Gastrocnemius medialis (tissue), 4 donors: ENCODE measurements around the gene ABR.

Experiments used
- CTCF ChIP-seq, 5 experiments: fragments of 450-650 bp in 3 of 5; fragments of 200-600 bp in 2 of 5; sonication (generic) in 2 of 5; IDR thresholded peaks in 4 of 5; conservative IDR thresholded peaks in 1 of 5; 1 replicate in 4 of 5; 2 replicates in 1 of 5; pipeline ENCODE4 v1.5.1; 2016 to 2019; ENCODE audit warnings: antibody characterized with exemption in 5 of 5, mild to moderate bottlenecking in 3 of 5, moderate library complexity in 3 of 5
- POLR2A ChIP-seq, 2 donors: fragments of 450-650 bp; IDR thresholded peaks; one replicate each; pipeline ENCODE4 v1.6.1; 2017; ENCODE audit warnings: antibody characterized with exemption in 2 of 2, mild to moderate bottlenecking in 2 of 2, moderate library complexity in 2 of 2

GRCh38 chr17:1123921-1124715 is 55.7 kb downstream of the ABR start:
- TF ChIP-seq CTCF (IDR thresholded peaks at IDR 0.05 in 4 of 5, conservative IDR thresholded peaks at IDR 0.05 in 1 of 5) (no peak), POLR2A (IDR thresholded peaks at IDR 0.05) (no peak)
